ENCODE measurements around the gene PRSS35. TPM values are rescaled to one million over a fixed set of nuclear protein-coding genes. Genes with fewer than 3 reads are reported as not detected.

Gene PRSS35
- total and polyA plus RNA-seq, 2 donors (not counting 1 experiment from before 2014, with no cell fraction given), result not detected

DNA sequence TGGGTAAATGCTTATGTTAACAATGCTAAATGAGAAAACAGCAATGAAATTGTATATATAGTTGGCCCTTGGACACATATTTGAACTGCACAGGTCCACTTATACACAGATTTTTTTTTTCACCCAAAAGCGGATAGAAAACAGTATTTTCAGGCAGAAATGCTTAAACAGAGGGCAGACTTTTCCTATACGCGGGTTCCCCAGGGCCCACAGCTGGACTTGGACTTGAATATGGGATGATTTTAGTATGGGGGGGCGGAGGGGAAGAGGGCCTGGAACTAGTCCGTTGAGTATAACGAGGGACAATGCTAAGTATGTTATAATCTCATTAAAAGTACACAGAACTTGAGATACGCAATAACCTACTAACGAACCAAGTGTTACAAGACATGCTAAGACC, 1.1 kb upstream of the PRSS35 start:
- ChIA-PET CTCF (interaction anchor here (1.4 to 6.8 kb wide), 3 partner anchors 8 to 445 kb away, joined by 3 to 35 read pairs (median 5); partner anchors contain the start of genes DOP1A and UBE3D), POLR2A (no interaction called here)
- Histone ChIP-seq H3K27ac (ENCODE audit: low read length in 2 of 2) (no peak overlapping the region), H3K27me3 (replicated peaks in 1 of 4; ENCODE audit: control extremely low read depth in 1 of 4, control insufficient read depth in 3 of 4, insufficient read depth in 4 of 4, low read length in 3 of 4) (peaks cover 0 to 18% (median 9%) of the 10 kb centered on the region in 4 experiments), H3K36me3 (replicated peaks in 1 of 2; ENCODE audit: control extremely low read depth in 1 of 2, control insufficient read depth in 1 of 2, extremely low read depth in 1 of 2, insufficient read depth in 2 of 2, low read length in 1 of 2) (no peaks in the 10 kb centered on the region), H3K9me3 (ENCODE audit: control extremely low read depth in 1 of 3, control insufficient read depth in 2 of 3, insufficient read depth in 1 of 3, low read length in 2 of 3) (no peaks in the 10 kb centered on the region), H3K79me2 (ENCODE audit: control insufficient read depth, insufficient read depth, low read length) (no peaks in the 10 kb centered on the region), H3K4me1 (ENCODE audit: control insufficient read depth in 2 of 2, insufficient read depth in 2 of 2, low read length in 2 of 2) (peaks cover 9 to 11% of the 10 kb centered on the region in 2 donors), H2AFZ (ENCODE audit: insufficient read depth, low read depth, low read length, poor library complexity, severe bottlenecking) (no peak overlapping the region), H3K4me3 (ENCODE audit: control extremely low read depth in 1 of 5, extremely low read depth in 1 of 5, insufficient read depth in 1 of 5, low read depth in 2 of 5, low read length in 4 of 5) (no peak overlapping the region), H4K20me1 (ENCODE audit: control insufficient read depth, insufficient read depth, low read length, poor library complexity, severe bottlenecking) (no peaks in the 10 kb centered on the region), H3K4me2 (replicated peaks; ENCODE audit: low read depth, low read length, poor library complexity, severe bottlenecking) (no peak overlapping the region), H3K9ac (ENCODE audit: low read length) (no peak overlapping the region)
- Mint-ChIP-seq H3K27ac (no peak overlapping the region), H3K4me1 (peaks cover 13% of the 10 kb centered on the region), H3K9me3 (ENCODE audit: insufficient read depth) (no peaks in the 10 kb centered on the region), H3K27me3 (peaks cover 37% of the 10 kb centered on the region), H3K4me3 (no peak overlapping the region)
- DNase-seq (no peak), ATAC-seq (ENCODE audit: low read depth) (no peak)
- intact Hi-C loops (cut with micrococcal nuclease), result no loop called here
- TF ChIP-seq, protein P1, sequence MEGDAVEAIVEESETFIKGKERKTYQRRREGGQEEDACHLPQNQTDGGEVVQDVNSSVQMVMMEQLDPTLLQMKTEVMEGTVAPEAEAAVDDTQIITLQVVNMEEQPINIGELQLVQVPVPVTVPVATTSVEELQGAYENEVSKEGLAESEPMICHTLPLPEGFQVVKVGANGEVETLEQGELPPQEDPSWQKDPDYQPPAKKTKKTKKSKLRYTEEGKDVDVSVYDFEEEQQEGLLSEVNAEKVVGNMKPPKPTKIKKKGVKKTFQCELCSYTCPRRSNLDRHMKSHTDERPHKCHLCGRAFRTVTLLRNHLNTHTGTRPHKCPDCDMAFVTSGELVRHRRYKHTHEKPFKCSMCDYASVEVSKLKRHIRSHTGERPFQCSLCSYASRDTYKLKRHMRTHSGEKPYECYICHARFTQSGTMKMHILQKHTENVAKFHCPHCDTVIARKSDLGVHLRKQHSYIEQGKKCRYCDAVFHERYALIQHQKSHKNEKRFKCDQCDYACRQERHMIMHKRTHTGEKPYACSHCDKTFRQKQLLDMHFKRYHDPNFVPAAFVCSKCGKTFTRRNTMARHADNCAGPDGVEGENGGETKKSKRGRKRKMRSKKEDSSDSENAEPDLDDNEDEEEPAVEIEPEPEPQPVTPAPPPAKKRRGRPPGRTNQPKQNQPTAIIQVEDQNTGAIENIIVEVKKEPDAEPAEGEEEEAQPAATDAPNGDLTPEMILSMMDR (IDR thresholded peaks at IDR 0.05), result no peak
- TF ChIP-seq EZH2 (IDR thresholded peaks at IDR 0.05; ENCODE audit: borderline replicate concordance, insufficient read depth, low read depth, low read length, poor library complexity, severe bottlenecking), result no peak
- WGBS (ENCODE audit: insufficient coverage), result 100% methylated on average over 3 of the region's 8 CpGs

- Histone ChIP-seq H3K36me3 (replicated peaks in 1 of 2; ENCODE audit: control extremely low read depth in 1 of 2, control insufficient read depth in 1 of 2, extremely low read depth in 1 of 2, insufficient read depth in 2 of 2, low read length in 1 of 2) (no peaks in the 10 kb centered on the region), H4K20me1 (ENCODE audit: control insufficient read depth, insufficient read depth, low read length, poor library complexity, severe bottlenecking) (no peaks in the 10 kb centered on the region), H3K4me2 (replicated peaks; ENCODE audit: low read depth, low read length, poor library complexity, severe bottlenecking) (no peak overlapping the region), H3K79me2 (ENCODE audit: control insufficient read depth, insufficient read depth, low read length) (no peaks in the 10 kb centered on the region), H3K4me1 (ENCODE audit: control insufficient read depth in 2 of 2, insufficient read depth in 2 of 2, low read length in 2 of 2) (peaks cover 9 to 11% of the 10 kb centered on the region in 2 donors), H3K9ac (ENCODE audit: low read length) (no peak overlapping the region), H3K4me3 (ENCODE audit: control extremely low read depth in 1 of 5, extremely low read depth in 1 of 5, insufficient read depth in 1 of 5, low read depth in 2 of 5, low read length in 4 of 5) (no peak overlapping the region), H2AFZ (ENCODE audit: insufficient read depth, low read depth, low read length, poor library complexity, severe bottlenecking) (no peak overlapping the region), H3K27me3 (replicated peaks in 1 of 4; ENCODE audit: control extremely low read depth in 1 of 4, control insufficient read depth in 3 of 4, insufficient read depth in 4 of 4, low read length in 3 of 4) (peaks cover 0 to 18% (median 9%) of the 10 kb centered on the region in 4 experiments), H3K27ac (ENCODE audit: low read length in 2 of 2) (no peak overlapping the region), H3K9me3 (ENCODE audit: control extremely low read depth in 1 of 3, control insufficient read depth in 2 of 3, insufficient read depth in 1 of 3, low read length in 2 of 3) (no peaks in the 10 kb centered on the region)
- CTCF ChIA-PET, result interaction anchor here (0.6 to 6.8 kb wide), 10 partner anchors 9 to 1263 kb away, joined by 3 to 35 read pairs (median 7); partner anchors contain the start of genes DOP1A and UBE3D
- no peak overlapping the region for H3K27ac Mint-ChIP-seq
- no peak for TF ChIP-seq EZH2 (IDR thresholded peaks at IDR 0.05; ENCODE audit: borderline replicate concordance, insufficient read depth, low read depth, low read length, poor library complexity, severe bottlenecking)
- TF ChIP-seq, protein P1 (IDR thresholded peaks at IDR 0.05), result no peak
- peaks cover 13% of the 10 kb centered on the region for H3K4me1 Mint-ChIP-seq
- WGBS (ENCODE audit: insufficient coverage), result 100% methylated on average over 1 of the region's 1 CpG
- peaks cover 40% of the 10 kb centered on the region for H3K27me3 Mint-ChIP-seq
- no peak for DNase-seq
- no peak for ATAC-seq (ENCODE audit: low read depth)
- H3K9me3 Mint-ChIP-seq (ENCODE audit: insufficient read depth), result no peaks in the 10 kb centered on the region
- H3K4me3 Mint-ChIP-seq, result no peak overlapping the region
- POLR2A ChIA-PET, result no interaction called here
- intact Hi-C loops (cut with micrococcal nuclease), result loop anchor here (2.0 kb wide), 2 partner anchors 292 to 450 kb away; partner anchors contain the start of gene UBE3D
Measured at GRCh38 chr6:83514466-83514865, 2.1 kb downstream of the PRSS35 start.
